Measurements from ENCODE around the gene ITM2A. TPM values are rescaled to one million over a fixed set of nuclear protein-coding genes. Genes with fewer than 3 reads are reported as not detected.

The ITM2A gene
- not detected in 2 replicates for total RNA-seq (2022)
- Bru-seq, nascent RNA = not detected
- percentile 24 among the genes with signal in this experiment for BruChase-seq, experiment 1, labeled RNA remaining after a 6-hour chase
- BruChase-seq, experiment 2, labeled RNA remaining after a 2-hour chase = not detected
- long read RNA-seq = 0 reads

DNA sequence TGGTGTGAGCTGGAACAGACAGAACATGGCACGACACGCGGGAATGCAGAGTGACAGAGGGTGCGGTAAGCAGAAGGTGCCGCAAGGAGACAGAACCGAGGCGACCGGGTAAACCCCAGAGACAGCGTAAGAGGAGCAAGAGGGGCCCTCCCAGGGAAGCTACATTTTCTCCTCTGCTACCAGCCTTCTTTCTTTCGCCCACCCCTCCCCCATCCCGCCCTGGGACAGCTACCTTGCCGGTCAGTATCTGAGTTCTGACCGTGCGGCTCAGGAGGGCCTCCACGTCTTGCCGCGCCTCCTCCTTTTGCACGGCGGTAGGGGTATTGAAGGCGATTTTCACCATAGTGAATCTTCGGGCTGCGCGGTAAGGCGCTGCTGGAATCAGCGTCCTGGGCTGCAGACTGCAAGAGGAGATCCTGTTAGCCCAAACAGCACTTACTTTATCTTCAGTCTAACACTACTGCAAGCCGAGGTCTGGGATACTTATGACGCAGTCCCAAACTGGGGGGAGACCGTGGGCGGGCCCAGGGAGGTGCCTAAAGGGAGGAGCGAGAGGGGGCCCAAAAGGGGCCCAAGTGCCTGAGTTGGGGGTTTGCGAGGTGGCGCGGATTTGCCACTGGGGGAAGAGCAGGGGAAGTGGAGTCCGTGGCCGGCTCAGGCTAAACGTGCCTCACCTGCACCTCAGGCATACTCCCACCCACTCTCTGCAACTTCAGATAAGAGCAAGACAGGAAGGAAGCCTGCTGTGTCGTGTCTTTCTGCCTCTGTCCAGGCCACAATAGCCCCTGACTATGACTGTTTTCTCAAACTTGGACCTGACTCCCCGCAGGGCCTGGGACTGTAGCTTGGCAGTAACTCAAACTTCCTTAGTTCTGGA is at the start of gene ITM2A:
ITM2A (minus strand) TSS at position 462 of the 877 bp plus-strand sequence; CDS start at position 343, 119 bp downstream.
- no peak for DNase-seq (ENCODE audit: unreplicated experiment)
- intact Hi-C loops (cut with micrococcal nuclease) = no loop called here
- H3K4me1 Mint-ChIP-seq (ENCODE audit: insufficient read depth, unreplicated experiment) = no peaks in the 10 kb centered on the region
- H3K27ac Mint-ChIP-seq (ENCODE audit: low read depth, unreplicated experiment) = no peak within 1 kb of the TSS
- no peak within 1 kb of the TSS for H3K4me3 Mint-ChIP-seq (ENCODE audit: unreplicated experiment)
- ChIA-PET CTCF (interaction anchor here (0.7 kb wide), 1 partner anchor 46 kb away, joined by 3 read pairs; no protein-coding TSS in a partner anchor), POLR2A (no interaction called here)
- no peaks in the 10 kb centered on the region for H3K27me3 Mint-ChIP-seq (ENCODE audit: insufficient read depth, unreplicated experiment)
- no TSS peak for BruUV-seq (replicated peaks)
- H3K9me3 Mint-ChIP-seq (ENCODE audit: unreplicated experiment) = no peaks in the 10 kb centered on the region
- TF ChIP-seq, protein P1, sequence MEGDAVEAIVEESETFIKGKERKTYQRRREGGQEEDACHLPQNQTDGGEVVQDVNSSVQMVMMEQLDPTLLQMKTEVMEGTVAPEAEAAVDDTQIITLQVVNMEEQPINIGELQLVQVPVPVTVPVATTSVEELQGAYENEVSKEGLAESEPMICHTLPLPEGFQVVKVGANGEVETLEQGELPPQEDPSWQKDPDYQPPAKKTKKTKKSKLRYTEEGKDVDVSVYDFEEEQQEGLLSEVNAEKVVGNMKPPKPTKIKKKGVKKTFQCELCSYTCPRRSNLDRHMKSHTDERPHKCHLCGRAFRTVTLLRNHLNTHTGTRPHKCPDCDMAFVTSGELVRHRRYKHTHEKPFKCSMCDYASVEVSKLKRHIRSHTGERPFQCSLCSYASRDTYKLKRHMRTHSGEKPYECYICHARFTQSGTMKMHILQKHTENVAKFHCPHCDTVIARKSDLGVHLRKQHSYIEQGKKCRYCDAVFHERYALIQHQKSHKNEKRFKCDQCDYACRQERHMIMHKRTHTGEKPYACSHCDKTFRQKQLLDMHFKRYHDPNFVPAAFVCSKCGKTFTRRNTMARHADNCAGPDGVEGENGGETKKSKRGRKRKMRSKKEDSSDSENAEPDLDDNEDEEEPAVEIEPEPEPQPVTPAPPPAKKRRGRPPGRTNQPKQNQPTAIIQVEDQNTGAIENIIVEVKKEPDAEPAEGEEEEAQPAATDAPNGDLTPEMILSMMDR (IDR thresholded peaks at IDR 0.05; ENCODE audit: unreplicated experiment) = no peak
- no peaks in the 10 kb centered on the region for H3K36me3 Mint-ChIP-seq (ENCODE audit: insufficient read depth, unreplicated experiment)

DNA sequence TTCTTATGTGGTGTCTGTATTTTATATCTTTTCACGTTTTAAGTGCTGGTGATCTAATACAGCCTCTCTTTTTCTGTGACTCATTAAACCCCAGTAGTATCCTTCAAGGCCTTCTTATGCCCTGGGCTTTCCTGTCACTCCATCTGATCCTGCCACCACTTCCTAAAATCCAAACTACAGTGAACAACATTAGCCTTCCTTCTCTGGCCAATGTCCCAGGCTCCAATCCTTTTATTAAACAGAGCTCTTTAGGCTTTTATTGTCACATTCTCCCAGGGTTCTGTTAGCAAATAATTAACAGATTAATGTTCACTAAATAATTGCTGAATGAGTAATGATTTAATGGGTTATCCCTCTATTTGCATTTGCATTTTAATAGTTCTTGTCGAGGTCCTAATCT is 47.9 kb upstream of the ITM2A start:
- Mint-ChIP-seq H3K4me1 (ENCODE audit: insufficient read depth, unreplicated experiment) (peaks cover 7% of the 10 kb centered on the region), H3K27me3 (ENCODE audit: insufficient read depth, unreplicated experiment) (no peaks in the 10 kb centered on the region), H3K27ac (ENCODE audit: low read depth, unreplicated experiment) (no peak overlapping the region), H3K36me3 (ENCODE audit: insufficient read depth, unreplicated experiment) (no peaks in the 10 kb centered on the region), H3K9me3 (ENCODE audit: unreplicated experiment) (no peaks in the 10 kb centered on the region), H3K4me3 (ENCODE audit: unreplicated experiment) (no peak overlapping the region)
- CTCF ChIA-PET = no interaction called here
- no TSS peak for BruUV-seq (replicated peaks)
- POLR2A ChIA-PET = no interaction called here
- TF ChIP-seq, protein P1 (IDR thresholded peaks at IDR 0.05; ENCODE audit: unreplicated experiment) = no peak
- DNase-seq (ENCODE audit: unreplicated experiment) = no peak
- intact Hi-C loops (cut with micrococcal nuclease) = no loop called here

DNA sequence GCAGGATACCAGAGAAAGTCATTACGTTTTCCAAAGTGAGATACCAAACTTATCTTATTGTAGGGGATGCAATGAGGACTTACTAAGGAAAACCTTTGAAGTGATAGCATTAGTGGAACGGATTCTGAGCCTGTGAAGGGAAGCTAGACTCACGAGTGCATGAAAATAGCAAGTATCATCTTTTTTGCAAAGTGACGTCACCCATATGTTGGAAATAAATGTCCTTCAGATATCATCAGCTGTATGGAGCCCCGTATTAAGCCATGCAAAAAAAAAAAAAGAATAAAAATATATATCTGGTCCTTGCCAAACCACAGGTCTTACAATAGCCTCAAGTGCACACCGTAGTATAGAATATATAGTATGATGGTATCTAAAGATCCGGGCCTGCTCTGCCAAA is 46.8 kb upstream of the ITM2A start:
- Mint-ChIP-seq H3K9me3 (ENCODE audit: unreplicated experiment) (no peaks in the 10 kb centered on the region), H3K36me3 (ENCODE audit: insufficient read depth, unreplicated experiment) (no peaks in the 10 kb centered on the region), H3K27ac (ENCODE audit: low read depth, unreplicated experiment) (no peak overlapping the region), H3K27me3 (ENCODE audit: insufficient read depth, unreplicated experiment) (no peaks in the 10 kb centered on the region), H3K4me1 (ENCODE audit: insufficient read depth, unreplicated experiment) (peaks cover 7% of the 10 kb centered on the region), H3K4me3 (ENCODE audit: unreplicated experiment) (no peak overlapping the region)
- no TSS peak for BruUV-seq (replicated peaks)
- CTCF ChIA-PET = interaction anchor here (0.7 to 2.5 kb wide), 7 partner anchors 13 to 1143 kb away, joined by 3 to 20 read pairs (median 3); no protein-coding TSS in a partner anchor
- TF ChIP-seq, protein P1 (IDR thresholded peaks at IDR 0.05; ENCODE audit: unreplicated experiment) = no peak
- POLR2A ChIA-PET = no interaction called here
- no peak for DNase-seq (ENCODE audit: unreplicated experiment)
- intact Hi-C loops (cut with micrococcal nuclease) = loop anchor here (2.0 kb wide), 1 partner anchor 859 kb away; no protein-coding TSS in a partner anchor

DNA sequence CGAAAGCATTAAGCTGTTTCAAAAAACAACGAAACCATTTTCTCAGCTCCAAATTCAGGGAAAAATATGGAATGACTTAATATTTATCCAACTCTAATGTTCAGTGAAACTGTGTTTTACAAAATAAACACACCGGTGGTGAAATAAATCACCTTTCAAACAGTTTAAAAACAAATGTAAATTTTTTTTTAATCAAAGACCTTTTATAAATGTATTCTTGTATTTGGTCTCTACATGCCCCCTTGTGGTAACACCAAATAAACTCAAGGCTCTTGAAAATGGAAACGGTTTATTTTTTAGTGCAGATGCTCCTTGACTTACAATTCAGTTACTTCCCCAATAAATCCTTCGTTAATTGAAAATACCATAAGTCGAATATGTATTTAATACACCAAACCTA is 45.8 kb upstream of the ITM2A start:
- DNase-seq (ENCODE audit: unreplicated experiment) = peak; percentile 31
- H3K27ac Mint-ChIP-seq (ENCODE audit: low read depth, unreplicated experiment) = no peak overlapping the region

More for the DNA sequence above, 45.8 kb upstream of the ITM2A start:
- BruUV-seq (replicated peaks) = no TSS peak
- CTCF ChIA-PET = interaction anchor here (0.6 to 2.5 kb wide), 16 partner anchors 9 to 858 kb away, joined by 3 to 20 read pairs (median 3); partner anchors contain the start of gene ITM2A
- TF ChIP-seq, protein P1 (IDR thresholded peaks at IDR 0.05; ENCODE audit: unreplicated experiment) = peak; percentile 36
- Mint-ChIP-seq H3K4me1 (ENCODE audit: insufficient read depth, unreplicated experiment) (peaks cover 7% of the 10 kb centered on the region), H3K4me3 (ENCODE audit: unreplicated experiment) (peak overlapping the region; percentile 64), H3K36me3 (ENCODE audit: insufficient read depth, unreplicated experiment) (no peaks in the 10 kb centered on the region), H3K27me3 (ENCODE audit: insufficient read depth, unreplicated experiment) (peaks cover 2% of the 10 kb centered on the region), H3K9me3 (ENCODE audit: unreplicated experiment) (no peaks in the 10 kb centered on the region)
- intact Hi-C loops (cut with micrococcal nuclease) = loop anchor here (1.0 to 2.0 kb wide), 2 partner anchors 331 to 858 kb away; no protein-coding TSS in a partner anchor
- POLR2A ChIA-PET = interaction anchor here (1.4 kb wide), 1 partner anchor 858 kb away, joined by 3 read pairs; no protein-coding TSS in a partner anchor
